ENCODE measurements around the gene SYT1.

- TF ChIP-seq POLR2AphosphoS5 (IDR thresholded peaks at IDR 0.05; ENCODE audit: borderline replicate concordance, low read depth, low read length) (no peak), EZH2 (IDR thresholded peaks at IDR 0.05) (no peak)
These were observed 368.8 kb downstream of the SYT1 start for GRCh38 chr12:79233341-79233781.
